GM19025 (cell line): Measurements from ENCODE around the gene IGHMBP2.
"Not testable (repeated sequence)": the region's sequence is repeated elsewhere in the genome, so short reads cannot be mapped to it uniquely, and the experiment has no call there.

Experiments
- ATAC-seq: cut with Tn5 transposase; IDR thresholded peaks from one replicate; pipeline ENCODE4 v1.9.1; 2021; ENCODE audit warnings: mild to moderate bottlenecking, low read depth, moderate library complexity; ENCODE audit not compliant: unreplicated experiment

Gene IGHMBP2

DNA sequence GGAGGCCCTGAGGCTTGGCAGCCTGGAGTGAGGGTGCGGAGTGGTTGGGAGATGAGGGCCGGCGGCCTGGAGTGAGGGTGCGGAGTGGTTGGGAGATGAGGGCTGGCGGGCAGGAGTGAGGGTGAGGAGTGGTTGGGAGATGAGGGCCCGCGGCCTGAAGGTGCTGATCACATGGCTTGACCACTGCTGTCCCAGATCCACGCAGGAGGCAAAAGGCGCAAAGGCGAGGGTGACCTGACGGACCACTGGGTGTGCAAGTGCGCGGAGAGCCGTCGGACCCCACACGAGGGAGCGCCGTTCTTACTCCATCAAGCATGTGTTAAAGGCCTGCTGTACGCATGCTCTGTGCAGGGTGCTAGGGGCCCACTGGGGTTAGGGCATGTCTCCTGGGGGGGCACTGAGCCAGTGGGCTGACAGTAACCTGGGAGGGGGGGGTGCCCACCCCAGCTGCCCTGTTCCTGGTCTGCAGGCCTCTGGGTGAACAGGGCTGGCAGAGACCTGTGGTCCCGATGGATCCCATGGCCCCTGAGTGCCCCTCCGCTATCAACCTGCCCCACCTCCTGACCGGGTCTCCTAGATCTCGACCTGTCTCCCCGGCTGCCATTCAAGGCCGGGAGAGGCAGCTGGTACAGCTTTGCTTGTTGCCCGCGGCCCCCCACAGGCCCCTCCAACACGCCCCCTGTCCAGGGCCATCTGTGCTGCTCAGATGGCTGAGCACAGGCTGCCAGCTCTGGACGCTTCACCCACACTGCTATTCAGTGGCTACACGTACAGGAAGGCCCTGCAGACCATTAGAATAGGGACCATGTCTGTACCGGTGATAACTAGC is 56.0 kb downstream of the IGHMBP2 start:
- ATAC-seq: no peak

DNA sequence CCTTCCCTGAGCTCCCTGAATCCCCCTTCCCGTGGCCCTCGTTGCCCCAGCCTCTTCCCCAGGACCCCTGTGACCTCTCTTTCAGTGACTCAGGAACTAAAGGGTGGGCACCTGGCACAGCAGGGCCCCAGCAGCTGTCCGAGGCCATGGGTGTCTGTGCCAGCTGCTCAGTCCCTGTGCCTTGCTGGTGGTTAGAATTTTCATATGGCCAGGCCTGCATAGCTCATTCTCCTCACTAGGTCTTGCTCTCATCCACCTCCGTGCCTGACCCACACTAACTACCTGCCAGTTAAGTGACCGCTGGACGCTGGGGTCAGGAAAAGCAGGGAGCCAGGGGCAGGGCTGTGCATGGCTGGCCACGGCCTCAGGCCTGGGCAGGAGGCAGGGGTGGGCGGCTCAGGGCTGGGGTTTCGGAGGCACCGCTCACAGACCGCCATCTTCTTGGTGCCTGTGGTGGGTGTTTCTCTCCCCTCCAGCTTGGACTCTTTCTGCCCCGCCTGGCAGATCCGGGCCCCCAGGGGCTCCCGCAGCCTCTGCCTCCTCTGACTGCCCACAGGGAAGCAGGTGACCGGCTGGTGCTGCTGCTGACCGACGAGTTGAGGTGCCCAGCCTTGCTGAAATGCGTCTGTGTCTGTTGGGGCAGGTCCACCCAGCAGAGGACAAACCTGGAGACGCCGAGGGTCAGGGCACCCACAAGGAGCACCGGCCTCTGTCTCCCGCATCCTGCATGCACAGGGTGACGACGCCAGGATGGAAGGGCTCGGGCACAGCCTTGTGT is 56.8 kb downstream of the IGHMBP2 start:
- no peak for ATAC-seq

DNA sequence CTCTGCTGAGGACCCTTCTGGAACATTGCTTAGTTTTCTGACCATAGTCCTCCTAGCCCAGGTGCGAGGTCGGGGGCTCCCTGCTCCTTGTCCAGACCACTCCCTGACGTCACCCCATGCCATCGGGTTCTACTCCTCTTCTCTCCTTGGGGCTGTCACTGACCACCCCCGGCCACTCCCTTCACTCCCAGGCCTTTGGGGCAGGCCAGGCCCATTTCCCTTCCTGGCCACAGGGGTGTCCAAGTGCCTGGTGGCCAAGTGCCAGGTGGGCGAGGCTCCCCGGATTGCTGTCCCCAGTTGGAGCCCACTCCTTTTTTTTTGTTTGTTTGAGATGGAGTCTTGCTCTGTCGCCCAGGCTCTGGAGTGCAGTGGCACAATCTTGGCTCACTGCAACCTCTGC is 57.6 kb downstream of the IGHMBP2 start:
- no peak for ATAC-seq

DNA sequence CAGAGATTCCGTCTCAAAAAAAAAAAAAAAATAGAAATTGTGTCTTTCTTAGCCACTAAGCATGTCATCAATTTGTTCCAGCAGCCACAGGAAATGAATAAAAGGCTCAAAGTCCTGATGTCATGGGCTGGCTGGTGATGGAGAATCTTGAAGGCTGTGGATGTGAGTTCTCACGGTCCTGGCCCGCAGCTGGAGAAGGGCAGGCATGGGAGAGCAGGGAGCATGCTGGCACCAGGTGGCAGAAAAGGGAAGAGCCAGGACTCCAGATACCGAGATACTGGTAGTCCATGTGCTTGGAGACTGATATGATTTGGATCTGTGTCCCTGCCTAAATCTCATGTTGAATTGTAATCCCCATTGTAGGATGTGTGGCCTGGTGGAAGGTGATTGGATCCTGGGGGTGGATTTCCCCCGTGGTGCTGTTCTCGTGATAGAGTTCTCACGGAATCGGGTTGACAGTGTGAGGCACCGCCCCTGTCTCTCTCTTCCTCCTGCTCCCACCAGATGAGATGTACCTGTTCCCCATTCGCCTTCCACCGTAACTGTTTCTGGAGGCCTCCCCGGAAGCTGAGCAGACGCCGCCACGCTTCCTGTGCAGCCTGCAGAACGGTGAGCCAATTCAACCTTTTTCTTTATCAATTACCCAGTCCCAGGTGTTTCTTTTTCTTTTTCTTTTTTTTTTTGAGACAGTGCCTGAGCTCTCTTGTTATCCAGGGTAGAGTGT is 59.0 kb downstream of the IGHMBP2 start:
- ATAC-seq: no peak

DNA sequence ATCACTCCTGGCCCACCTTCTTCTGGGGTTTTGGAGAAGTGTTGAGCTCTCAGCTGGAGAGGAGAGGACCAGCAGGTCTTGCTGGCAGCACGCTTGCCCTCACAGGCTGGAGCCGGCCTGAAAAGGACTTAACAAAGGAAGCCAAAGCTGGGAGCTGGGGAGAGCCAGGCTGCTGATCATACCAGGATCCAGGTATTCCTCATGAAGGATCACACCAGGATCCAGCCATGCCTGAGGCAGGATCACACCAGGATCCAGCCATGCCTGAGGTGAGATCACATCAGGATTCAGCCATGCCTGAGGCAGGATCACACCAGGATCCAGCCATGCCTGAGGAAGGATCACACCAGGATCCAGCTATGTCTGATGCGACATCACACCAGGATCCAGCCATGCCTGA is 60.1 kb downstream of the IGHMBP2 start:
- ATAC-seq: no peak

DNA sequence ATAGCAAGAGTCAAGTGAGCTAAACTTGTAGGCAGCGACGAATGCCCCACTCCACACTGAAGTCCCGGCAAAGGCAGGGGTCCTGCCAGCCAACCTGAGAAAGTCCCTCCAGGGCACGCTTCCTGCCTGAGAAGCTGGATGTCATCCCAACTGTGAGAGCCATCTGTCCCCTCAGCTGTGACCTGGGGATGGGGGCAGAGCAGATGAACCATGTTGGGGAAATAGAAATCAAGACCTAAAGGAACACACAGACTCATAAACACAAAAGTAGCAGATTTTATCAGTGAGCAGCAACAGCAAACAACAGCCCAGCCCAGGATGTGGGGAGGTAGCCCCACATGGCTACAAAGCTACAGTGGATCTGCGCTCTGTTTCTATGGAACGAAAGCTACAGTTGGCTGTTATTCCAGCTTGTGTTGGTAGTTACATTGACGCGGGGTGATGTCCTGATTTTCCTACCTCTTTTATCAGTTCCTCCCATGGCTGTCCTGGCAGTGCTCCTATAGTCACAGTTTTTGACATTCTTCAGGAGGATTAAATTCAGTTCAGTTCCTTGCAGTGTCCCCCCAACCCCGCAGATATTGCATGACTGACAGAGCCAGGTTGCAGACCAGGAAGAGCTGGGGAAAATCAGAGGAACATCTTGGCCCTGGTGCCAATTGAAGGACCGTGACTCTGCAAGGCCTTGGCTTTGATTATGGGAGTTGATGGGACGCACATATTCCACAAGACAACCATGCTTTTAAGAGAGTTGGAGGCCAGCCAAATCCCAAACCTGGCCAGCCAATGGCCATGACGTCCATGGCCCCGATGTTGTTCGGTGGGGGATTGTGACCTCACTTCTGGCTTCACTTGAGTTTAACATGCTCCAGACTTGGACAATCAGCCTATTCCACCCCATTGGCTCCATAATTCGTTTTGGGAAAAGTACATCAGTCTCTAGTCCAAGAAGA is 62.5 kb downstream of the IGHMBP2 start:
- ATAC-seq: no peak

DNA sequence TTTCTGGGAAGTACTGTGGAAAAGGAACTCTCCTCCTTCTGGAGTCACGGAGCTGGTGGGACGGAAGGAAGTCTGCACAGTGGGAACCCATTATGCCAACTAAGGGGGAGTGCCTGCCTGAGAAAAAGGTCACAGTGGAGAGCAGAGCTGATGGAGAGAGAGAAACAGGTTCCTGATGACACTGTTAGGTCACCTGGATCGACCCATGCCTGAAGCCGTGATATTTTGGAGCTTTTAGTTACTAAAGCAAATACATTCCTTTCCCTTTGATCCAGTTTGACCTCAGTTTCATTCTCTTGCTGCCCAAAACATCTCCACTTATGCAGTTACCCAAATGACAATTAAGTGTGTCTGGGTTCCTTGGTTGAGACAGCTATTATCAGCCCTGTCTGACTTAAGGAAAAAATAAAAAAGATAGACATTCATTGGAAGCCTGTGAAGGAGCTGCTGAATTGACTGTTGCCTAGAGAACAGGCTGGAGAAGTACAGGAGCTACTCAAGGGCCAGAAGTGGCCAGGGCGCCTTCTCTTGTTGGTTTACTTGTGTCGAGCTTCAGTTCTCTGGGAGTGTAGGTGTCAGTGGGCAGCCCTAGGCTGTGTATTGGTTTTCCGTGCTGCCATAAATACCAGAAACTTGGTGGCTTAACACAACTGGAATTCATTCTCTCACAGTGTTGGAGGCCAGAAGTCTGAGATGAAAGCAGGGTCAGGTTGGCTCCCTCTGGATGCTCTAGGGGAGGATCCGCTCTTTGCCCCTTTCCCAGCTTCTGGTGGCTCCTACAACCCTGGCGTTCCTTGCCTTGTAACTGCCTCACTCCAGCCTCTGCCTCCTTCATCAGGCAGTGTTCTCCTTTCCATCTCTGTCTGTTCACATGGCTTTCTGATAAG is 63.4 kb downstream of the IGHMBP2 start:
- ATAC-seq: no peak

DNA sequence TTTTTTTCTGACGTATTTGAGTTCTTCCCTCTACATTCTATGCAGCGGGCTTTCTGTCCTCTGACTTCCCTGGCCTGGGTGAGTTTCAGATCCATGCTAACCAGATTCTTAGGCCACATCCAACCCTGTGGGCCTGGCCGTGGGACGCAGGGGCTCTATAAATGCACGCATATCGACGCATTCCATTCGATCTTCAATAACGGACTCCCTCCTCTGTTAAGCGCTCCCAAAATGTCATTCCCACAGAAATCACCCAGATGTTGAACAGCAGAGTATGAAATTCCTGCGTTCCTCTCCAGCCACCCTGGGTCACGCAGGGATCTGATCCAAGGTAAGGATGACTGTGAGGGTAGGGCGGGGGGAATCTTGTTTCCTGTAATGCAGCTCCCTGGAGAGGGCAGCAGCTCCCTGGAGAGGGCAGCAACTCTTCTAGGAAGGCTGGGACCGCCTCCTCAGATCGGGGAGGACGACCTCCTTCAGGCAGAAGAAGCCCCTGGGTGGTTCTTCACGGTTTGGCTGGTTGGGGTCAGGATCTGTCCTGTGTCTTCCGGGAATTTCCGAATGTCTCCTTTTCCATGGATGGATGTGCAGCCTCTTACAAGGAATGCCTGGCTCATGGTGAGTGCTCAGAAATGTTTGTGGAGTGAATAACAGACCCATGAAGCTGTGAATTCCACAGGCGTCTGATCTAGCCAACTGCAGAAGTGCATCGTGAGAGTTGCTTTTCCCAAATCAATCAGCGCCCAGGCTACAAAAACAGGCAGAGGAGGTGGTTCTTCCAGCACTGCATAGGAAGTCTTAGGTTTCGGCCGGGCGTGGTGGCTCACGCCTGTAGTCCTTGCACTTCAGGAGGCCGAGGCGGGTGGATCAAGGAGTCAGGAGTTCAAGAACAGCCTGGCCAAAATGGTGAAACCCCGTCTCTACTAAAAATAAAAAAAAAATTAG is 64.9 kb downstream of the IGHMBP2 start:
- no peak for ATAC-seq

DNA sequence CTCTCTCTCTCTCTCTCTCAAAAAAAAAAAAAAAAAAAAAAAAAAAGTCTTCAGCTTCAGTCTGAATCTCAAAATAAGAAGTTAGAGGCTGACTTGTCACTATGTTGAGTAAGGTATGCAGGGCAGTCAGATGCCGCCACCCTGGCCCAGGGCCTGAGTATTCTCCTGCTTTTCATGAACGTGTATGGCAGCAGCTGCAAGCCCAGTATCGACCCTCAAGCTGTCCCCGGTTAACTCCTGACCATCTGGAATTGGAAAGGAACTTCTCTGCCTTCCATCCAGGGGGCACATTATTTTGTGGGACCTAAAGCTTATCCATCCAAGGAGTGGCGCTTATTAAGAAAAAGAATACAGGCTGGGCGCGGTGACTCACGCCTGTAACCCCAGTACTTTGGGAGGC is 65.7 kb downstream of the IGHMBP2 start:
- no peak for ATAC-seq

DNA sequence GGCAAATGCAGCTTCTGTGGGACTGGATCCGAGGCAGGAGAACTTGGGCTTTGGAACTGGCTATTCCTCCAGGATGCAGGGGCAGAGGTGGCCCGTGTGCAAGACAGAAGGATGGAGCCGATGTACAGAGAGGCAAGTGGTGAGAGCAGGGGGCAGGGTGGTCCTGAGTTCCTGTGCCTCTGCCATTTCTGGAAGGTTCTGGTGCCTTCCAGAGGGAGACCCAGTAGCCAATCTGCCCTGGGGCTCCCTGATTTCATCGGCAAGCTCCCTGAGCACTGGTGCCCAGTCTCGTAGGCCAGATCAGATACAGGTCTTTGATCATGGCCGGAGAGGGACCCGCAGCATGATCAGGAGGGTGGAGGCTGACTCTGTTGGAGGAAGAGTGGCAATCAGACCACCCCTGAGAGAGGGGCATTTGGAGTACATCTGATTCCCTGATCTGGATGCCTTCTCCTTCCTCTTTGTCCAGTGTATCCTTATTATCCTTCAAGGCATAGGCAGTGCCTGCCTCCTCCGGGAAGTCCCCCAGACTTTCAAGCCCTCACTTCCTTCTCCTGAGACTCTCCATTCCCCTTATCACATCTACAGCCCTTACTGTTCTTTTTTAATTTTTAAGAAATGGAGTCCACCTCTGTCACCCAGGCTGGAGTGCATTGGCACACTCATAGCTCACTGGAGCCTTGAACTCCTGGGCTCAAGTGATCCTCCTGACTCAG is 67.4 kb downstream of the IGHMBP2 start:
- ATAC-seq: no peak

DNA sequence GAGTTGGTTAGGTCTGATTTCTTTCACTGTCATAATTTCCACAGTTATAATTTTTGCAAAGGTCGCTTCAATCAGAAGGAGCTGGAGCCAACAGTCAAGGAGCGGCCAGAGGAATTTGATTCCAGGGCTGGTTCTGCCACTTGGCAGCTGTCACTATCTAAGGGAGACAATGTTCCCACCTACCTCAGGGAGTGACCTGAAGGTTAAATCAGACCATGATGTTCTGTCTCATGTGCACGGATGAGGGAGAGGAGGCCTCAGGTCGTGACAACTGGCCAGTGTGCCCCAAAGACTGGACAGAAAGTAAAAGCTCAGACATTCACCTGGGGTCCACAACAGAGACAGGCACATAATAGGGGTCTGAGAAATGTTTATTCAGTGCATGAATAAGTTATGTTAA is 69.5 kb downstream of the IGHMBP2 start:
- ATAC-seq: no peak

DNA sequence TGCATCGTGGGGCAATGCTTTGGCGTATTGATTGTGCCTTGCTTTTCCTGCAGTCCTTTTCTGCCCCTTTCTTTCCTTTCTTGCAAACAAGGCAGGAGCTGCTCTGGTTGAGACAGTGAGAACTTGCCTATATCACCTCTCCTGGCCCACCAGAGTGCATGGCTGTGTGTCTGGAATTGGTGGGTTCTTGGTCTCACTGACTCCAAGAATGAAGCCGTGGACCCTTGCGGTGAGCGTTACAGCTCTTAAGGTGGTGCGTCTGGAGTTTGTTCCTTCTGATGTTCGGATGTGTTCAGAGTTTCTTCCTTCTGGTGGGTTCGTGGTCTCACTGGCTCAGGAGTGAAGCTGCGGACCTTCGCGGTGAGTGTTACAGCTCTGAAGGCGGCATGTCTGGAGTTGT is 70.0 kb downstream of the IGHMBP2 start:
- ATAC-seq: not testable (repeated sequence)

DNA sequence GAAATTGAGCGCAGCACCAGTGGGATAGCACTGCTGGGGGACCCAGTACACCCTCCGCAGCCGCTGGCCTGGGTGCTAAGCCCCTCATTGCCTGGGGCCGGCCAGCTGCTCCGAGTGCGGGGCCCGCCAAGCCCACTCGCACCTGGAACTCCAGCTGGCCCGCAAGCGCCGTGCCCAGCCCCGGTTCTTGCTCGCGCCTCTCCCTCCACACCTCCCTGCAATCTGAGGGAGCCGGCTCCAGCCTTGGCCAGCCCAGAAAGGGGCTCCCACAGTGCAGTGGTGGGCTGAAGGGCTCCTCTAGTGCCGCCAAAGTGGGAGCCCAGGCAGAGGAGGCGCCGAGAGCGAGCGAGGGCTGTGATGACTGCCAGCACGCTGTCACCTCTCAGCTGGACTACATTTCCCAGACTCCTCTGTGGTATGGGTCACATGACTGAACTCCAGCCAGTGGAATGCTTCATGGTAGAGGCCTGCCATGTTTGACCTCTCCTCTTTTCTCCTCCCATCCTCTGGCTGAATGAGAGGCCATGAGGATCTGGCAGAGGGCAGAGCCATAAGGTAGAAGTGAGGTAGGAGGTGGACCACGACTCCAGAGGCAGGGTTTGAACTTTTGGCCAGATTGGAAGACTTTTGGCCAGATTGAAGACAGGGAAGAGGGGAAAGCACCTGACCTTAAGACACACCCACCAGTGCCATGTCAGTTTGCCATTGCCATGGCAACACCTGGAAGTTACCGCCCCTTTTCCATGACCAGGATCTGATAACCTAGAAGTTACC is 70.9 kb downstream of the IGHMBP2 start:
- no peak for ATAC-seq

DNA sequence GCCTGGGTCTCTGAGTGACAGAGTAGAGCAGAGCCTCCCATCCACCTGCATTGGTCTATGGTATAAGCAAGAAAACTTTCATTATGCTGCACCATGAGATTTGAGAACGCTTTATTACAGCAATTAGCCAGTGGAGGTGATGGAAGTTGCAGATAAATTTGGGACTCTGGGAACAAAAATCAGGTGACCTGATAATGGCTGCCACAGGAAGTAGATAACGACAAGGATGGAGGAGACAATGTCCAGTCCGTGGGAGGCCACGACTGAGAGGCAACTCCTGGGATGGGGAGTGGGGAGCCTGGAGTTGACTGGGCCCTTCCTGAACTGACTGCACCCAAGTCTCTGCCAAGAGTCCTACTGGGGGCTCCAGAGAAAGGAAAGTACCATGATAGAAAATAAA is 72.4 kb downstream of the IGHMBP2 start:
- ATAC-seq: no peak

DNA sequence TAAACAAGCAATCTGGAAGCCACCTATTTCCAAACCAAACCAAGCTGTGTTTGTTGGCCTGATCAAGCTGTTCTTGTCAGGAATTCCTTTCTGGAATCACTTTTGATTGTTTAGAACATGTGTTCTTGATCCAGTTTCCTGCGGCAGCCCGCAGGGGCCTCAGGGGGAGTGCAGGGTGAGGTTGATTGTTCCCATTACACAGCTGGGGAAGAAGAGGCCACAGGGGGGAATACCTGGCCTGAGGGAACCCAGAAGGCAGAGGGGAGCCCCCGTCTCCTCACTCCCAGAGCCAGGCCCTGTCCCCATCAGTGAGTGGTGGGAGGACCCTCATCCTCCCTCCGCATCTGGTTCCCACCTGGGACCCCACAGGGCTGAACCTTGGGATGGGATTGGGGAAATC is 72.9 kb downstream of the IGHMBP2 start:
- no peak for ATAC-seq

DNA sequence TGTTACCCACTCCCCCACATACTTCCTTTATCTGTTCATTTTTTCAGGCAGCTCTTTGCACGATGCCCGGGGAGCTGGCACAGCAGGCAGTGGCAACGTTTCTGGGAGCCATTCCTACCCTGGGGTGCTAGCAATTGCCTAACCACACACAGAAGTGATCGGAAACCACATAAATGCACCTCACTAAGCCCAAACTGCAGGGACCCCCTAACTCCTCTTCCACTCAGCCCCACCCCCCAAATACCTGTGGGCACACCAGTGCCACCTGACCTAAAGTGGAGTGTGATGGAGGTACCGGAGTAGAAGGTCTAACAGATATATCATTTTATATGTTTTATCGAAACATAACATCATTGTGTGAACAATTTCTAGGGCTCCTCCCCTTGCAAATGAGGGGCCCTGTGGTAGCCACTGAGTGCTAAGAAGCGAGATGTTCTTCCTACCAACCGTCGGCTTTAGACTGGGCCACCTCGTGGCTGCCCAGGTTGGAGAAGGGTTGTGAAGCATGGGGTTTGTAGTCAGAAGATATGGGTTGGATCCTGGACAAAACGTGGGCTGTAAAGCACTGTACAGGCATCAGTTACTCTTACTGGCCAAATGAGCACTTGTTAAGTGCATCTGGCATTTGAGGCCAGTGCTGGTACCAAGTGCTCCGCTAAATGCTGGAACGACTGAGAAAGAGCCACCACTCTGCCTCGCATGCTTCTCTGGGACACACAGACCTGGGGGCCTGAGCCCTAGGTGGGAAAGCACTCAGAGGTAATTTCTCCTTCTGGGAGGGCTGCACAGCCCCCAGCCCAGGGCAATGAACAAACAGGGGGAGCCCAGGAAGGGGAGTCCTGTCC is 74.3 kb downstream of the IGHMBP2 start:
- ATAC-seq: no peak
